Measurements from ENCODE around the gene ELFN2. TPM values are rescaled to one million over a fixed set of nuclear protein-coding genes. Genes with fewer than 3 reads are reported as not detected.

Gene ELFN2
- total RNA-seq, 1 donor = under 0.01 TPM

- H3K4me1 ChIP-seq (ENCODE audit: insufficient read depth, low read length) = no peaks in the 10 kb centered on the region
- no peak overlapping the region for H3K4me3 ChIP-seq (ENCODE audit: insufficient read depth, low read length)
- no peak overlapping the region for H2AFZ ChIP-seq (ENCODE audit: low read length)
- H3K9me3 ChIP-seq (ENCODE audit: low read depth, low read length) = no peaks in the 10 kb centered on the region
- H3K4me2 ChIP-seq (ENCODE audit: insufficient read depth, low read length) = no peak overlapping the region
- H3K27ac ChIP-seq (ENCODE audit: low read depth, low read length) = no peak overlapping the region
- no peak for DNase-seq (ENCODE audit: insufficient read length, low spot score, missing footprints)
- H3K36me3 ChIP-seq (ENCODE audit: insufficient read depth, low read length) = no peaks in the 10 kb centered on the region
- no peaks in the 10 kb centered on the region for H3K79me2 ChIP-seq (ENCODE audit: insufficient read depth, low read length)
- TF ChIP-seq, protein P1, sequence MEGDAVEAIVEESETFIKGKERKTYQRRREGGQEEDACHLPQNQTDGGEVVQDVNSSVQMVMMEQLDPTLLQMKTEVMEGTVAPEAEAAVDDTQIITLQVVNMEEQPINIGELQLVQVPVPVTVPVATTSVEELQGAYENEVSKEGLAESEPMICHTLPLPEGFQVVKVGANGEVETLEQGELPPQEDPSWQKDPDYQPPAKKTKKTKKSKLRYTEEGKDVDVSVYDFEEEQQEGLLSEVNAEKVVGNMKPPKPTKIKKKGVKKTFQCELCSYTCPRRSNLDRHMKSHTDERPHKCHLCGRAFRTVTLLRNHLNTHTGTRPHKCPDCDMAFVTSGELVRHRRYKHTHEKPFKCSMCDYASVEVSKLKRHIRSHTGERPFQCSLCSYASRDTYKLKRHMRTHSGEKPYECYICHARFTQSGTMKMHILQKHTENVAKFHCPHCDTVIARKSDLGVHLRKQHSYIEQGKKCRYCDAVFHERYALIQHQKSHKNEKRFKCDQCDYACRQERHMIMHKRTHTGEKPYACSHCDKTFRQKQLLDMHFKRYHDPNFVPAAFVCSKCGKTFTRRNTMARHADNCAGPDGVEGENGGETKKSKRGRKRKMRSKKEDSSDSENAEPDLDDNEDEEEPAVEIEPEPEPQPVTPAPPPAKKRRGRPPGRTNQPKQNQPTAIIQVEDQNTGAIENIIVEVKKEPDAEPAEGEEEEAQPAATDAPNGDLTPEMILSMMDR (IDR thresholded peaks at IDR 0.05; ENCODE audit: extremely low read depth, low read depth, low read length) = no peak
- H3K27me3 ChIP-seq (ENCODE audit: insufficient read depth, low read length) = no peaks in the 10 kb centered on the region
- no peaks in the 10 kb centered on the region for H4K20me1 ChIP-seq (ENCODE audit: insufficient read depth, low read length)
Observed at GRCh38 chr22:37371911-37372310, 55.4 kb downstream of the ELFN2 start.

DNA sequence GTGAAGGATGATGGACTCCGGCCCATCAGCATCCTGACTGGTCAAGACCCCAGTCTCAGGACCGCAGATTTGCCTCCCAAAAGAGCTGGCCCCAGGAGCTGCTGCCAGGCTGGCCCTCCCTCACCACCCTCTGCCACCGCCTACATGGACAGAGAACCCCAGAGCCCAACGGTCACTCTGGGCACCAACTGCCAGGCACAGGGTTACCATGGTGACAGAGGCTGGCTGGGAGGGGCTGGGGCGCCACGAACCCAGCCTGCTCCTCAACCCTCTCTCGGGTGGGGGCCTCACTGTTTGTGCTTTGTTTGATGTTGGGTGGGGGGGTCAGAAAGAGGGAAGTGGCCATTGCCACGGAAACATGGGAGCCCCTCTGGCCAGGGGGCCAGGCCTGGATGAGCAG is 55.8 kb downstream of the ELFN2 start:
- H3K27ac ChIP-seq (ENCODE audit: low read depth, low read length) = no peak overlapping the region
- H3K36me3 ChIP-seq (ENCODE audit: insufficient read depth, low read length) = no peaks in the 10 kb centered on the region
- no peak overlapping the region for H3K4me2 ChIP-seq (ENCODE audit: insufficient read depth, low read length)
- no peak overlapping the region for H2AFZ ChIP-seq (ENCODE audit: low read length)
- no peak for DNase-seq (ENCODE audit: insufficient read length, low spot score, missing footprints)
- no peaks in the 10 kb centered on the region for H3K4me1 ChIP-seq (ENCODE audit: insufficient read depth, low read length)
- no peaks in the 10 kb centered on the region for H3K27me3 ChIP-seq (ENCODE audit: insufficient read depth, low read length)
- TF ChIP-seq, protein P1 (IDR thresholded peaks at IDR 0.05; ENCODE audit: extremely low read depth, low read depth, low read length) = no peak
- H4K20me1 ChIP-seq (ENCODE audit: insufficient read depth, low read length) = no peaks in the 10 kb centered on the region
- H3K79me2 ChIP-seq (ENCODE audit: insufficient read depth, low read length) = no peaks in the 10 kb centered on the region
- no peak overlapping the region for H3K4me3 ChIP-seq (ENCODE audit: insufficient read depth, low read length)
- H3K9me3 ChIP-seq (ENCODE audit: low read depth, low read length) = no peaks in the 10 kb centered on the region

- no peaks in the 10 kb centered on the region for H3K36me3 ChIP-seq (ENCODE audit: insufficient read depth, low read length)
- no peaks in the 10 kb centered on the region for H3K27me3 ChIP-seq (ENCODE audit: insufficient read depth, low read length)
- TF ChIP-seq, protein P1 (IDR thresholded peaks at IDR 0.05; ENCODE audit: extremely low read depth, low read depth, low read length) = no peak
- H3K27ac ChIP-seq (ENCODE audit: low read depth, low read length) = no peak overlapping the region
- no peak overlapping the region for H3K4me3 ChIP-seq (ENCODE audit: insufficient read depth, low read length)
- no peak for DNase-seq (ENCODE audit: insufficient read length, low spot score, missing footprints)
- no peak overlapping the region for H2AFZ ChIP-seq (ENCODE audit: low read length)
- no peaks in the 10 kb centered on the region for H3K9me3 ChIP-seq (ENCODE audit: low read depth, low read length)
- no peaks in the 10 kb centered on the region for H3K4me1 ChIP-seq (ENCODE audit: insufficient read depth, low read length)
- no peaks in the 10 kb centered on the region for H3K79me2 ChIP-seq (ENCODE audit: insufficient read depth, low read length)
- no peaks in the 10 kb centered on the region for H4K20me1 ChIP-seq (ENCODE audit: insufficient read depth, low read length)
- H3K4me2 ChIP-seq (ENCODE audit: insufficient read depth, low read length) = no peak overlapping the region
Observed at GRCh38 chr22:37370306-37370979, 56.8 kb downstream of the ELFN2 start.

DNA sequence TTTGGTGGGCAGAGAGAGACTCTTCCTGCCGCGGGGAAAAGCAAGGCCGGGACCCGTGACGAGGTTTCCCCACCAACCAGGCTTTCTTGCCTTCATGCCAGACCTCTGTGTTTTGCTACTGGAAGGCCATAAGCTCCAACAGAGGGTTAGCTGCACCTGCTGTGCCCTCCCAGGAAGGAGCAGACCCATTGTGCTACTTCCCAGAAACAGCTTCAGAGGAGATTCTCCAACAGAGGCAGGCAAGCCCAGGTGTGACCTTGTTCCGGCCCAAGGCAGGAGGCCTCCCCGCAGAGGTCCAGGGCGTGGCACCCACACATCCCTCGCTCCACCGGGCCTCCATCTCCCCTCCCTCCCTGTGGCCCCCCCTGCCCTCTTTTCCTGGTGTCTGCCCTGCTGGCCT is 57.8 kb downstream of the ELFN2 start:
- Histone ChIP-seq H4K20me1 (ENCODE audit: insufficient read depth, low read length) (no peaks in the 10 kb centered on the region), H3K79me2 (ENCODE audit: insufficient read depth, low read length) (no peaks in the 10 kb centered on the region), H3K4me2 (ENCODE audit: insufficient read depth, low read length) (no peak overlapping the region), H3K27me3 (ENCODE audit: insufficient read depth, low read length) (no peaks in the 10 kb centered on the region), H3K9me3 (ENCODE audit: low read depth, low read length) (no peaks in the 10 kb centered on the region), H3K27ac (ENCODE audit: low read depth, low read length) (no peak overlapping the region), H3K4me3 (ENCODE audit: insufficient read depth, low read length) (no peak overlapping the region), H3K4me1 (ENCODE audit: insufficient read depth, low read length) (no peaks in the 10 kb centered on the region), H3K36me3 (ENCODE audit: insufficient read depth, low read length) (no peaks in the 10 kb centered on the region), H2AFZ (ENCODE audit: low read length) (no peak overlapping the region)
- no peak for DNase-seq (ENCODE audit: insufficient read length, low spot score, missing footprints)
- TF ChIP-seq, protein P1 (IDR thresholded peaks at IDR 0.05; ENCODE audit: extremely low read depth, low read depth, low read length) = no peak
